Tibial nerve (tissue), 4 donors: ENCODE results near the gene ADAP1.

Experiments
- EP300 ChIP-seq, 2 donors: sonication (generic); formaldehyde crosslinking; IDR thresholded peaks; one replicate each; pipeline ENCODE4 v1.6.1; 2017; ENCODE audit warnings: antibody characterized with exemption in 2 of 2, mild to moderate bottlenecking in 1 of 2
- POLR2A ChIP-seq, 2 donors: fragments of 450-650 bp; IDR thresholded peaks; one replicate each; pipeline ENCODE4 v1.6.1; 2017; ENCODE audit warnings: antibody characterized with exemption in 2 of 2, mild to moderate bottlenecking in 2 of 2, moderate library complexity in 2 of 2
- TF ChIP-seq, protein P1 (sequence below), 5 experiments: fragments of 200-600 bp in 3 of 5; fragments of 450-650 bp in 2 of 5; sonication (generic) in 3 of 5; IDR thresholded peaks; one replicate each; pipeline ENCODE4 v1.5.1; 2016 to 2019; ENCODE audit warnings: antibody characterized with exemption in 5 of 5, mild to moderate bottlenecking in 3 of 5, moderate library complexity in 2 of 5

DNA sequence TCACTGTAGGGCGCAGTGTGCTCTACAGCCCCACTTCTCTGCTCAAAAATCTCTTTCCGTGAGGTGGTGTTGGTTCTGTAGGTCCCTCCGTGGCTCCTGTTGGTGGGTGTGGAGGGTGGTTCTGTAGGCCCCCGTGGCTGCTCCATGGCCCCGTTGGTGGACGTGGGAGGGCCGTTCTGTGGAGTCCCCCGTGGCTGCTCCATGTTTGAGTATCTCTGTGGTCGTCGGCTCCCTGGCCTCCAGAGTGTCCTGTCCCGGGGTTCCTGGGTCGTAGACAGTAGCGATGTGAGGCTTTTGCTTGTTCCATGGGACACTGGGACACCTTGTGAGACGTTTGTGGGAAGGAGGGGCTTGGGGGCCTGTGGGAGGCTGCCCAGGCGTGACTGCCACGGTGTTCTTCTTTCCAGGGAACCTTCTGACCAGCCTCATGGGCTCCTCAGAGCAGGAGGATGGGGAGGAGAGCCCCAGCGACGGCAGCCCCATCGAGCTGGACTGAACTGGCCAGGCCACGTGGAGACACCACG is 59.5 kb downstream of the ADAP1 start:
- TF ChIP-seq, protein P1, sequence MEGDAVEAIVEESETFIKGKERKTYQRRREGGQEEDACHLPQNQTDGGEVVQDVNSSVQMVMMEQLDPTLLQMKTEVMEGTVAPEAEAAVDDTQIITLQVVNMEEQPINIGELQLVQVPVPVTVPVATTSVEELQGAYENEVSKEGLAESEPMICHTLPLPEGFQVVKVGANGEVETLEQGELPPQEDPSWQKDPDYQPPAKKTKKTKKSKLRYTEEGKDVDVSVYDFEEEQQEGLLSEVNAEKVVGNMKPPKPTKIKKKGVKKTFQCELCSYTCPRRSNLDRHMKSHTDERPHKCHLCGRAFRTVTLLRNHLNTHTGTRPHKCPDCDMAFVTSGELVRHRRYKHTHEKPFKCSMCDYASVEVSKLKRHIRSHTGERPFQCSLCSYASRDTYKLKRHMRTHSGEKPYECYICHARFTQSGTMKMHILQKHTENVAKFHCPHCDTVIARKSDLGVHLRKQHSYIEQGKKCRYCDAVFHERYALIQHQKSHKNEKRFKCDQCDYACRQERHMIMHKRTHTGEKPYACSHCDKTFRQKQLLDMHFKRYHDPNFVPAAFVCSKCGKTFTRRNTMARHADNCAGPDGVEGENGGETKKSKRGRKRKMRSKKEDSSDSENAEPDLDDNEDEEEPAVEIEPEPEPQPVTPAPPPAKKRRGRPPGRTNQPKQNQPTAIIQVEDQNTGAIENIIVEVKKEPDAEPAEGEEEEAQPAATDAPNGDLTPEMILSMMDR (IDR thresholded peaks at IDR 0.05): no peak
- TF ChIP-seq POLR2A (IDR thresholded peaks at IDR 0.05): no peak
- no peak for TF ChIP-seq EP300 (IDR thresholded peaks at IDR 0.05)
